GM21515 (cell line): ENCODE data around the gene AHCYL1.

Experiments
- ATAC-seq: cut with Tn5 transposase; IDR thresholded peaks from one replicate; pipeline ENCODE4 v1.9.1; 2021; ENCODE audit not compliant: unreplicated experiment

The AHCYL1 gene

DNA sequence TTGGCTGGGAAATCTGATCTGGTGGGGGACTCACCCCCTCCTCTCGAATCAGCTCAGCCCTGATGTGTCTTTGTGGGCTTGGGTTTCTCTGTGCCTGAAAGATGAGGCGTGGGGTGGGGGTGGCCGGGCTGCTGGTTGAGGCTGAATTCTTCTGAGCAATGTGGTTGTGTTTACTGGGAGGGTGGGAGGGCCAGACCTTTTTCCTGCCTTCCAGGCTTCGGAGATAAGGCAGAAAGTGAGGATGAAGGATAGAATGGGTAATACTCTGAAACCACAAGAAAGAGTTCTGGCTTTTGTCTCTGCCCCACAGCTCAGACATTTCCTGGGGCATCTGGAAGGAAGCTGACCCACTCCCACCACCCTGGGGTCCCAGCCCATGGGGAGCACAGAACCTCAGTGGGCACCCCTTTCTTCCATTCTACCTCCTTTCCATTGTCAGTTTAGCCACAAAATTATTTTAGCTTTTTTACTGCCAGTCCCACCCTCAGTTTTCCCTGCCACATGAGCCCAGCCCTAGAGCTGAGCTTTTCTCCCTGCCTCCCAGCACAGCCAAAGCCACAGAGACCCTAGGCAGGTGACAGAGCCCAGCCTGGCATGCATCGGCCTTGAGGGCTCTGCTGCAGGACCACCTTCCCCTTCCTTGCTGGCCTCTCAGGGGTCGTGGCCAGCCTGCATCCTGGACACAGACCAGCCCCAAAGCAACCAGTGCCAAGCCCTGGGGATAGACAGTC lies 74.7 kb downstream of the AHCYL1 start:
- ATAC-seq = no peak

DNA sequence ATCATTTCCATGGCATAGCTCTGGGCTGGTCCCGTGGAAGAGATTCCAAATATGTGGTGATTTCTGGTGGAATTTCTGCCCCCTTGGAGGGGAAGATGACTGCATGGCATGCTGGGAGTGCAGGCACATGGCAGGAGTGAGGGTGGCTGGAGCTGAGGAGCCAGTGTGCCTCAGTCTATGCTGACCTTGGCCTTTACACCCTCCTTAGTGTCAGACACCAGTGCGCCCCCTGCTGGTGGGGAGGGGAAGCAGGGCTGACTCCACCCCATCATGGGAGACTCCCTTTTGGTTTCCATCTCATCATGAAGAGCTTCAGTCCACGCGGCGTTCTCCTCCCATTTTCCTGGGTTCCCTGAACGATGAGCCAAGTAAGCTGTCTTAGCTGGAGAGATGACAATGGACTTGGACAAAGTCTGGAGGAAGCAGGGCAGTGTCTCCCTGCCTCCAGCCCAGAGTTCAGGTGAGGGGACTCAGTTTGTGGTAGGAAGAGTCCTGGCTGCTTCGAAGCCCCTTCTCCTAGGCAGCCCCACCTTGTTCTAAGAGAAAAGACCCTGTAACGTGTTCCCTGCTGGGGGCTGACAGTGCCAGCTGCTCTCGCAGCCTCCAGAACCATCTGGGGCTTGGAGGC lies 75.6 kb downstream of the AHCYL1 start:
- no peak for ATAC-seq

DNA sequence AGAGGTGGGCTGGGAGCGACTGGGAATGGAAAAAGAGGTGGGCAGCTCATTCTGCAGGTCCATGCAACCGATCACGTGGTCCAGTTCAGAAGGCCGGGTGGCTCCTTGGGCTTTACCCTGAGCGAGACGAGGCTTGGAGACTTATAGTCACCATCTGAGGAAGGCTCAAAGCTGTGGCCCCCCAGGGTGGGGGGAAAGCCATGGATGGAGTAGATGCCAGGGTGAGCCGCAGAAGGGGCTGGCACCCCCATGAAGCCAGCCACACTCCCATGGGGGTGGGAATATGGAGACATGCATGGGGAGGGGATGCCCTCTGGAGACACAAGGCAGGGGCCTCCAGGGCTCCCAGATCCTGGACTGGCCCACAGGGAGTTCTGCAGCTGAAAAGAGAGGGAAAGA lies 76.1 kb downstream of the AHCYL1 start:
- ATAC-seq = no peak

DNA sequence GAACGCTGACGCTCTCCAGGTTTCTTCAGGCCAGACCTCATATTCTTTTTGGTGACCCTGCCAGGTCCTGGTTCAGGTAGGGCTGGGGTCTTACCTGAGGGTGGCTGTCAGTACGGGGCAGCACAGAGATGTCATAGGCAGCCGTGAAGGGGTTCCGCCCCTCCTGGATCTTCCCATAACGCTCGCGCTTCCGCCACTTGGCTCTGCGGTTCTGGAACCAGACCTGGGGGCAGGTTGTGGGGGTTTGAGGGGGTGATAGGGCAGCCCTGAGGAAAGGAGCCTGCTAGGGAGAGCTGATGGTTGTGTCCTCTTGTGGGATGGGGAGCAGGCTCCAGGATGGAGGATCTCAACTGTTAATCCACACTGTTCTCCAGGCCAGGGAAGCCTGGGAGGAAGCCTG lies 76.8 kb downstream of the AHCYL1 start:
- ATAC-seq = no peak

DNA sequence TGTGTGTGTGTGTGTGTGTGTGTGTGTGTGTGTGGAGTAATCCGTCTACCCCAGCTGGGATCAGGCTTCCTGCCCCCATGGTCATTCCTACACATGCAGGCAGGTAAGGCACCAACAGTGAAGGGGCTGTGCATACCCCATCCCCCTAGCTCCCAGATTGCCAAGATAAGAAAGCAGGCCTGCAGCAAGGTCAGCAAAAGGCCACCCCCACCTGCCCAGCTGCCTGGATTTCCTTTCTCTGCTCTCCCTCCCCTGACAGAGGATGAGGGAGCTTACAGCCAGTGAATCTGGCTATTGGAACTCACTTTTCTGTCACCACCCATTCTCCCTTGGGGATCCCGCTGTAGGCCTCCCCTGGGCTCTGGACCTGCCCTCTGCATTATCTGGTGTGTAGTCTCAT lies 78.0 kb downstream of the AHCYL1 start:
- ATAC-seq = no peak

DNA sequence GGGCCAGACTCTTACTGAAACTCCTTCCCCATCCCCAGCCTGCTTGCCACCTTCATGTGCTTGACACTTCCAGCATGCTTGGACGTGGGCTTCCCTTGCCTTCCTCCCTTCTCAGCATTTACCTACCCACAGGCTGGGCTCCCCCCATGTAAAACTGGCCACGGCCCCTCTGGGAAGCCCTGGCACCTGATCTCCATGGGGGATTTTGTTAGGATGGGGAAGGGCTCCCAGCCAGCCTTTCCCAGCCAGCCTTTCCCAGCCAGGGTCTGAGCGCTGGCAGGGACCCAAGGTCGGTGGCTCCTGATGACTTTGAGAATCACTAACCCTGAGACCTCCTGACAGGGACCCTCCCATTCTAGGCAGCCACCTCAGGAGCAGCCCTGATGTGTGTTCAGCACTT lies 79.2 kb downstream of the AHCYL1 start:
- no peak for ATAC-seq

DNA sequence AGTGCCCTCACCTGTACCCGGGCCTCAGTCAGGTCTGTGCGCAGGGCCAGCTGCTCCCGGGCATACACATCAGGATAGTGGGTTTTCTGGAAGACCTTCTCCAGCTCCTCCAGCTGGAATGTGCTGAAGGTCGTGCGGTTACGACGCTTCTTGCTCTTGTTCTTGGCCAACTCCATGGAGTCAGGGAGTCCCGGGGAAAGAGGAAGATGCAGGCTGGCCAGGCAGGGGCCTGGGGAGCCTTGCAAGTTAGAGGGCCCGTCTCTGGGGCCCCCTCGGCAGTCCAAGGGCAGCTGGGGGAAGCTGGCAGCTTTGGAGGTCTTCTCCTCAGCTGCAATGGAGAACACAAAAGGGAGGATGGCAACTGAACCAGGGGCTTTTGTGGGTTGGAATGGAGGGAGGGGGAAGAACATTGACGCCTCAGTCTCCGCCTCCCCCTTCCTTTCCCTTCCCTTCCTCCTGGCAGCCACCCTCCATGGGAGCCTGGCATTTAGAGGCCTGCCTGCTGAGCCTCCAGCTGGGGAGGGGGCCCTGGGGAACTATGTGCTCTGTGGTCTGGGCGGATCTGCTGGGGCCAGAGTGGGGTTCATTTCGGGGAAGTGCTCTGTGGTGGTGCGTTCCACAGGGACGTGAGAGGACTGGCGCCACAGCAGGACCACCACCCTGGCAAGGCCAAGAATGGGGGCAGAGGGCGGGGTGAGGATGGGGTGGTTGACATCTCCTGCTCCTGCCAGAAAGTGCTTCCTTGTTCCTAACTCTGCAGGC lies 80.2 kb downstream of the AHCYL1 start:
- ATAC-seq = no peak

DNA sequence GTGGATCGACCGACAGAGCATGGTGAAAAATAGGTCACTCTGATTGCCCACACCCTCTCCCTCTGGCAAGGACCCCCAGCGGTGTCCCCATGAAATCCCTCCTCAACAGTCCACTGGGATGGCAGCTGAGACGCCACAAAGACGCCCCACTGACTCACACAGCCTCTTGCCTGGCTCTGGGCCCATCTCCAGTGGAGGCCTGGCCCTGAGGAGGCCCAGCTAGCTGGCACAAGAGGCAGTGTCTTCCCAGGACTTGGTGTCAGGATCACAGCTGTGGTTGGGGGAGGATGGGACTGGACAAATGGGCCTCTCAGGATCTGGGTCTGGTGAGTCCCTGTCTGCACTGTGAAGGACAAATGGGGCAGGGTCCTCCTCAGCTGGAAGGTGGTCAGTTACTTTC lies 81.3 kb downstream of the AHCYL1 start:
- no peak for ATAC-seq

DNA sequence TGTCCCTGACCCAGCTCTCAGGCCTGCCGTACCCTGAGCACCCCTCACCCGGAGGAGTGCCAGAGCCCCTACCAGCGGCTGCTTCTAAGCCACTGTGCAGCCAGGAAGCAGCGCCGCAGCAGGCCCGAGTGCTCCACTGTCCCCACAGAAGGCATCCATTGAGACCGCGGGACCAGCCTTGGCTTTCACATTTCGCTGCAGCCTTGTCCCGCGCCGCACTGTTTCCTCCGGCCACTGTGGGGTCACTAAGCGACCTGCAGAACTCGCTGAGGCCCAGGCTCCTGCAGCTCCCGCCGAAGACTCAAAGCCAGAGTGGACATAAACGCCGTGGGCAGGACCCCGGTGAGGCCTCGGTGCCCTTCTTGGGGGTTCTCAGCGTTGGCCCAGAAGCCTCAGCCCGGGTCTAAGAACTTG lies 82.9 kb downstream of the AHCYL1 start:
- ATAC-seq = no peak

DNA sequence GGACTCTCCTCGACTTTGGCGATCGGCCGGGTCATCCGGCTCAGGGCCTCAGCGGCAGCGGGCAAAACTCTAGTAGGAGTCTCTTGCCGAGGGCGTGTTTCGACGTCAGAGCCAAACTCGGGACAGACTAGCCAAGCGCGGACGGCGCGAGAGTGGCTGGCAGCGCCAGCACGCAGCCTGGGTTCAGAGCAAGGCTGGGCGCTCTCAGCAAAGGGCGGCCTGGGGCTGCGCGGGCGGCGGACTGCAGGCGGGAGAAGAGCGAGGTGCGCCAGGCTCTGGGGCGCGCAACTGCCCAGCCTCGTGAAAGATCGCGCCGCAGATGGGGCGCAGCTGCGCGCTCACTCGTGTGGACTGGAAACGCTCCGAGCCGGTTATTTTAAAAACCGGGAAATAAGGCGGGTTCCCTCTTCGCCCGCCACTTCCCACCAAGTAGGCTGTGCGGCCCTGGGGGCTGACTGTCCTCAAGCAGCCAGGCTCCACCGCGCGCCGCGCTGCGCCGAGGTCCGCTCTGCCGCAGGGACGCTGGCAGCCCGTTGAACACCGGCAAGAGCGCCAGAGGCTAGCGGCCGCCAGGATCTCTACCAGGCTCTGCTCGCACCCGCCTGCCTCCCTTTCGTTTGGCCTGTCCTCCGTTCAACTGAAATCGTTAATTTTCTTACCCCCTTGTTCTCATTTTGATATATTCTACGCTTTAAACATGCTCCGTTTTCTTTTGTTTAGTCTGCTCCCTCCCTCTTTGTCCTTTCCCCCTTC lies 83.5 kb downstream of the AHCYL1 start:
- ATAC-seq = no peak

DNA sequence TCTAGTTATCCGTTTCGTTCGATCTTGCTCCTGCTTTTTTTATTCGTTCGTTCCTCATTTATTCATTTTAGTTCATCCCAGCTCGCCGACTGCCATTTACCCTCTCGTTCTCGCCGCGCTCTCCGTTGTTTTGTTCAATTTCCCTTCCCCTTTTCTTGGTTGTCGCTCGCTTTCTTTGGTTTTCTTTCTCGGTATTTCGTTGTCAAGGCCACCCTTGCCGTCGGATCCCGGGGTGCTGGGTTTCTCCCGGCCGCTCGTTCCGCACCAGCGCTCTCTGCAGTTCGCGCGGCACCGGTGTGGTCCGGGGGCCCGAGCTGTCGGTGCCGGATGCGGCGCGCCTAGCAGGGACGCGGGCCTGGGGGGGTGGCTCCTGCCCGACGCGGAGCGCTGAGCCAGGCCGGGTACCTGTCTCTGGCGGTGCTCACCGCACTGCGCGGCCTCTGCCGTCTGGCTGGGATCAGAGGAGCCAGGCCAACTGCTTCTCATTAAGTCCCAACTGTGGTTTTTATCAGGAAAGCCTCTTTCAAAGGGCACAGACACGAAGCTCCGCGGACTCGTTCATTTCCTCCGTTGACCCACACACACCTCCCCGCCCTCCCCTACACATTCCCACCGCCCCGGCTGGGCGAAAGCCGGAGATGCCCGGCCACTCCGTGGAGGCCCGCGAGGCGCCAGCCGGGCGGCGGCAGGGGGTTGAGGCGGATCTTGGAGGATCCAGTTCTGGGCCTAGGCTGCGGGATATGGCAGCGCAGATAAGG lies 84.3 kb downstream of the AHCYL1 start:
- ATAC-seq = no peak

DNA sequence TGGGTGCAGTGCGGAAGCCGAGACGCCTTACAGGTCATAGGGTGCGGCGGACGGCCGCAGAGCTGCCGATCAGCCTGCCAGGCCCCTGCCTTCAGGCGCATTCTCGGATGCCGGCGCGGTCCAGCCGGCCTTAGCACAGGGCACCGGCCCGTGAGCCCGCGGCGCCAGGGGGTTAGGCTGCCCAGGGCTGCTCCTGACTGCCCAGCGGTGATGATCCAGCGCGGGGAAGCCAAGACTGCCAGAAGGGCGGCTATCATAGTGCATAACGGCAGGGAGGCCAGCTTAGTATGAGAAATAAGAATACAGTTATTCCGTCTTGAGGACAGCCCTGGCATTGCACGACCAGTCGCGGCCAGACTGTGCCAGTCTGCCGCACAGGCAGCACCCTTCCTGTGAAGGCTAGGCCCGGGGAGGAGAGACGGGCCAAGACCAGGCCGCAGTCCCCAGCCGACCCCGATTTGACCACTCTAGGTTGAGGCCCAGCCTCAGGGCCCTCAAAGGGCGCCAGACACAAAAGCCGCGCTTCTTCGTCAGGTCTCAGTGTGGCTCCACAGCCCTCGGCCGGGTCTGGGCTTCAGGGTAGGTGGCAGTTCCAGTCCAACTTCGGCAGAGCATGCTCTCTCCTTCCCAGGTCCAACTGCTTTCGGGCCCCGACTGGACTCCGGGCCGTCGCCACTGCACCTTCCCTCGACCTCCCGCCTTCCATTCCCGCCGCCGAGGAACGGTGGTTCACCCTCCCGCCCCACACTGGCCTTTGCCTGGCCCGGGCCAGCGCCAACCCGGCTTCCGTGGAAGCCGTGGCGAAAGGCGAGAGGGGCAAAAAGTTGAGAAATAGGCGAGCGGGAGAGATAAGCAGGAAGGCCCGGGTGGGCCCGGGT lies 85.1 kb downstream of the AHCYL1 start:
- ATAC-seq = no peak

DNA sequence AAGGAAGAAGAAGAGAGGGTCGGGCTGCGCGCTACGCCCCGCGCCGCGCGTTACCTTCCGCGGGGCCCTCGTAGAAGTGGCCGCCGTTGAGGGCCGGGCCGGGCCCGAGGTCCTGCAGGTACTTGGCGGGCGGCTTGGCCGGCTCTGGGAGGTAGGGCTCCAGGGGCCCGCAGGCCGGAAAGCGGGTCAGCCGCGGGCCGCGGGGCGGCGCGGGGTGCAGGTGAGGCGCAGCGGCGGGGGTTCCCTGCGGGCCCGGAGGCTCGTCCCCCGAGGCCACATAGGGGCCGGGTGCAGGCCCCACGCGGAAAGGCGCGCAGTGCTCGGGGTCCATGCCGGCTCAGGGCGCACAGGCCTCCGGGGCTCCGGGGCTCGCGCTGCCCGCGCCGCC lies 85.7 kb downstream of the AHCYL1 start:
- ATAC-seq = no peak

DNA sequence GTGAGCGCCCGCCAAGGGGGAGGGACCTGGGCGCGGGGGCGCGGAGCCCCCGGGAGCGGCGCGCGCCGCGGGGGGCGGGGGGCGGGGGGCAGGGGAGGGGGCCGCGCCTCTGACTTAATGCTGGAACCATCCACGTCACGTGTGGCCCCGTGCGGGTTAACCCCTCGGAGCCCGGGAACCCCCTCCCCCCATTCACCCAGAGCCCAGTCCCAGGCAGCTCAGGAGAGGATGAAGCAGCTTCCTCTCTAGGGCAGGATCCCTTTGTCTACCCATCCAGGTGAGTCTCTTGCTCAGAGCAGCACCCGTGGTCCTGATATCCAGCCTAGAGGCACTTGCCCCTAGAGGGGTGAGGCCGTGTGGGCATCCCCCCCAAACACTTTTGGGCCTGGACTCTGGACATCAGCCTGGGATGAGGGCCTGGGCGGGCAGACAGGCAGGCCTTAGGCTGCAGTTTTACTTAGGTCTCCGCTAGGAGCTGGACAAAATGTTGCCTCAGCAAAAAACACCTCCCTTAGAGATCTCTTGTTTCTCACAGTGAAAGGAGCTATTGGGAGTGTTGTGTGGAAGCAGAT lies 86.2 kb downstream of the AHCYL1 start, which contains the start of gene ALX3:
TSS of gene ALX3 (minus strand) at position 2 of the 572 bp plus-strand sequence. CDS start 60 bp downstream, outside the sequence.
- no peak for ATAC-seq
